GM18909 (cell line): ENCODE measurements around the gene STRN4.
"Not testable (repeated sequence)": the region's sequence is repeated elsewhere in the genome, so short reads cannot be mapped to it uniquely, and the experiment has no call there.

Experiments used
- ATAC-seq: cut with Tn5 transposase; IDR thresholded peaks from one replicate; pipeline ENCODE4 v1.9.1; 2021; ENCODE audit warnings: mild to moderate bottlenecking; ENCODE audit not compliant: unreplicated experiment, poor library complexity

Gene STRN4, protein sequence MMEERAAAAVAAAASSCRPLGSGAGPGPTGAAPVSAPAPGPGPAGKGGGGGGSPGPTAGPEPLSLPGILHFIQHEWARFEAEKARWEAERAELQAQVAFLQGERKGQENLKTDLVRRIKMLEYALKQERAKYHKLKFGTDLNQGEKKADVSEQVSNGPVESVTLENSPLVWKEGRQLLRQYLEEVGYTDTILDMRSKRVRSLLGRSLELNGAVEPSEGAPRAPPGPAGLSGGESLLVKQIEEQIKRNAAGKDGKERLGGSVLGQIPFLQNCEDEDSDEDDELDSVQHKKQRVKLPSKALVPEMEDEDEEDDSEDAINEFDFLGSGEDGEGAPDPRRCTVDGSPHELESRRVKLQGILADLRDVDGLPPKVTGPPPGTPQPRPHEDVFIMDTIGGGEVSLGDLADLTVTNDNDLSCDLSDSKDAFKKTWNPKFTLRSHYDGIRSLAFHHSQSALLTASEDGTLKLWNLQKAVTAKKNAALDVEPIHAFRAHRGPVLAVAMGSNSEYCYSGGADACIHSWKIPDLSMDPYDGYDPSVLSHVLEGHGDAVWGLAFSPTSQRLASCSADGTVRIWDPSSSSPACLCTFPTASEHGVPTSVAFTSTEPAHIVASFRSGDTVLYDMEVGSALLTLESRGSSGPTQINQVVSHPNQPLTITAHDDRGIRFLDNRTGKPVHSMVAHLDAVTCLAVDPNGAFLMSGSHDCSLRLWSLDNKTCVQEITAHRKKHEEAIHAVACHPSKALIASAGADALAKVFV

GRCh38 chr19:46746281-46747057, at the start of gene STRN4:
TSS of gene STRN4 (minus strand) at chr19:46746450. CDS start at chr19:46746430, 20 bp downstream.
- ATAC-seq = peak; percentile 65

GRCh38 chr19:46791944-46792343, 45.7 kb upstream of the STRN4 start:
- no peak for ATAC-seq

DNA sequence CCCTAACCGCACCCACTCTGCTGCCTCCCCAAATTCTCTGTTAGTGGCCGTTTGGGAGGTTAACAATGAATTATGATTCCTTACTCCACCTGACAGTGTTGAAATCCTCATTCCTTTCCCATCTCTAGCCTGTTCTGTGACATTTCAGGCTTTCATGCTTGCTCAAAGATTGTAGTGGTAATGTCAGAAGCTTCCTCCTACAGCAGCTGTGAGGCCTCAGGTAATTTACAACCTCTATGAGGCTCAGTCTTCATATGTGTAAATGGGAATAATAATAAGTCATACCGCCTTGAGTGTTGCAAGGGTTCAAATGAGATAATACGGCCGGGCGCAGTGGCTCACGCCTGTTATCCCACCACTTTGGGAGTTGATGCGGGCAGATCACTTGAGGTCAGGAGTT, 43.1 kb upstream of the STRN4 start:
- ATAC-seq = no peak

- ATAC-seq = no peak
Observed at GRCh38 chr19:46788968-46789338, 42.7 kb upstream of the STRN4 start.

DNA sequence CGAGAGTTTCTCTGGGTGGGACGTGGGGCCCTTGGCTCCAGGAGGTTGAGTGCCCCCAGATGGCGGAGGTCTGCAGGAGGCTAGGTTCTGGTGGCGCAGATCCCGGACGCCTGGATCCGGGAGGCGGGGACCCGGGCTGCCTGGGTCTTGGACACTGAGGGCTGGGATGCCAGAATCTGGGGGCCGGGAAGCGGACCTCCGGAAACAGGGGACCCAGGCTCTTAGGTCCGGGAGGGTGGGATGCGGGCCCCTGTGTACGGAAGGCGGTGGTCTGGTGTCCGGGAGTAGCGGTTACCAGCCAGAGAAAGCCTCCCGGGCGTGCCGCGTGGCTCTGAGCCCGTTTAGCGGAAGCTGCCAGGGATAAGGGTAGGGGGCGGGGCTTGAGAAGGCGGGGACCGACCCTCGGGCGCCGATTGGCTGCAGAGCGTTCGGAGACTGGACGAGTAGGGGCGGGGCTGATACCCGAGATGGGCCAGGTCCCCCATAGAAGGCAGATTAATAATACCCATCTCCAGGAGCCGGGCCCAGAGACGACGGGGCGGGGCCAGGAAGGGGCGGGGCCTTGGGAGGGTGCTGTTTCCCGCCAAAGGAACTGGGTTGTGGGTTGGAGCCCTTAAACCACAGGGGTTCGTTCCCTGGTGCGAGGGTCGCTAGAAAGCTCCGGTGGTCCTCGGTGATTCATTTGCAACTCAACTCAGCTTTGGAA, 42.2 kb upstream of the STRN4 start, which contains the start of gene SLC1A5:
Gene SLC1A5, minus strand, starts transcription at position 333 of the 706 bp plus-strand sequence. CDS start 629 bp downstream, outside the sequence.
- ATAC-seq = peak; percentile 69

DNA sequence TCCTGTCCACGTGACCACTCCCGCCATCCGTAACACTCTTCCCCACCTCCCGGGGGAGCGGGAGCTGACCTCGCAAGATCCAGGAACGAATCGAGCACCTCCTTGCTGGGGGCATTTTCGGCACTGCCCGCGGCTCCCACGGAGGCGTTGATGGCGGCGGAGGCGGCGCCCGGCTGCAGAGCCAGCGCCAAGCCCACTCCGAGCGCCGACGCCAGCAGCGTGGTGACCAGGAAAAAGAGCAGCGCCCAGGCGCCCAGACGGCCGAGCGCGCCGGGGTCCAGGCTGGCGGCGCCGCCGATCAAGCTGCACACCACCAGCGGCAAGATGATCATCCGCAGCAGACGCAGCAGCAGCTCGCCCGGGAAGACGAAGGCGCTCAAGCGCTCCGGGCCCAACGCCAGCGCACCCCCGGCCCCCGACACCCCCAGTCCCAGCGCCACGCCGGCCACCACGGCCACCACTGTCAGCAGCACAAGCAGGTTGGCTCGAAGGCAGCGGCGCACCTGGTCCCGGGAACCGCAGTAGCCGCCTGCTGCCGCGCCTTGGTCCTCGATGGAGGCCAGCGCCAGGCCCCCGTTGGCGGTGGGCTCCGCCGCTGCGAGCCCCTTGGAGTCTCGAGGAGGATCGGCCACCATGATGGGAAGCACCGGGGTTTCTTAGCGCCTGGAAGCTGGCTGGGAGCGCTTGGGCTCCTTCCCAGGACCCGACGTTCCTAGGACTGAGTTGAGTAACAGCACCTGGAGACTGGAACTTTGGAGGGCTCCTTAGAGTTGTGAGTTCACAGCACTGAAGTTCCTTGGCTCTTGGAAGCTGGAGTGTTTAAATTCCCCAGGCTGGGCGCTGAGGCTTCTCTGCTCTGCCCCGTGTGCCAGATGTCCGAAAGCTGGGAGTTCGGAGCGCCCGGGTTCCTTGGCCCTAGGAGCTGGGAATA, 41.3 kb upstream of the STRN4 start:
- ATAC-seq = no peak

- ATAC-seq = no peak
Observed at GRCh38 chr19:46787040-46787330, 40.7 kb upstream of the STRN4 start.

DNA sequence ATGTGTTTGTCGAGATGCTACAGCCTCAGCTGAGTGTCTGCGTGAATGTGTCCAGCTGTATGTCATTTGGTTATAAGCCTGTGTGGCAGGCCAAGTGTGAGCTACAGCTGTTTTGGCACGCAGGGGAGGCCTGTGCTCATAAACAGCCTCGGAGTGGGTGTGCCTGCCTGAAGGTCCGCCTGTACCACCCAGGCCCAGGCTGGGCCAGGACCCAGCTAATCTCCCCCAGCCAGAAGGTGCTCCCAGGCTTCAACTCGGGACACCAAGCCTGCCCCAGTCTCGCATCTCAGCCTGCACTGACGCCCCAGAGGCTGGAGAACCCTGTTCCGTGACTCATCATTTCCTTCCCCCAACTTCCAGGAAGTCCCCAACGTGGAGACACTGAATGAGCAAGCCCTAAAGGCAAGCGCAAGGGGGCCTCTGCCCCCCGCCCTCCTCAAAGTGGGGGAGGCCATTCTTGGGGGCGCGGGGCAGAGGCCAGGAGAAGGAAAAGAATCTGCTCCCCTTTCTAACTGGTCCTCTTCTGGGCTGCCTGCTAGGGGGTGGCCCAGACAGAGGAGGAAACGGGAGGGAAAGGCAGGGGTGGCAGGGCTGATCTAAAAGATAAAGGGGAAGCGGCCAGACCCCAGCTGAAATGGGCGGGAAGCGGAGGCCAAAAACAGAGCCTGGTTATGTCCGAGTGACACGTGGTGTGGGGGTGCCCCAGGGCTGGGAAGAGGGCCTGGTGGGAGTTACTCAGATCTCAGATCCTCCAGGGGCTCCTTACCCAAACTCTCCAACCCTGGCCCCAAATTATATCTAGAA, 40.2 kb upstream of the STRN4 start:
- ATAC-seq = peak; percentile 35

- ATAC-seq = no peak
Observed at GRCh38 chr19:46785980-46786235, 39.7 kb upstream of the STRN4 start.

- no peak for ATAC-seq
Observed at GRCh38 chr19:46785054-46785979, 39.1 kb upstream of the STRN4 start.

DNA sequence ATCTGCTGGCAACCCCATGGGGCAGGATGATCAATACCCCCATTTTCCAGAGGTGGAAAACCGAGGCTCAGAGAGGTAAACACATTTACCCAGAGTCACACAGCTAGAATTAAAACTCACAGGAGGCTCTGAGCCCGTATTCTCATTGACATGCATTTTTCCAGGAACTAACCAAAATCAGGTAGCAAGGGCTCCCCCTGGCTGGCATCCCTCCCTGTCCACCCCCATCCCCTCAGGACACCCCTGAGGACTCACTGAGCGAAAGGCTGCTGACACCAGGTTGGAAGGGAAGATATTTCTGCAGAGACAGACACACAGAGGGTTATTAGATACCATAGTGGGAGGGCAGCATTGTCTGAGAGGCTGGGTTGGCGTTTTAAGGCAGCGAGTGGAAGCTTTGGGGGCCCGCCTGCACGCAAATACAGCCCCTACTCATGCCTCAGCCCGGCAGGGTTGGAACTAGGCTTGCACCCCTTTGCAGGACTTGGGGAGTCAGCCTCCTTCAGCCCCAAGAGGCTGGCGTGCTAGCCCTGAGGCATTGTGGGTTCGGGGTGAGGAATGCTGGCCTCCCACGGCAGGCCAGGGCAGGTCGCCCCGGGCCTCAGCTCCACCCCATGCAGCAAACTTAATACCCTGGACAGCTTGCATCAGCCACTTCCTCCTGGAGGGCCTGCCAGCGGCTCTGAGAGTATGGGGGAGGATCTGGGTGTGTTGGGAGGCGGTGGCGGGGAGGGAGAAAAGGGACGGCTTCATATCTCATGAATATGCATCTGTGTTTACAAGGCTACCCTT, 38.2 kb upstream of the STRN4 start:
- no peak for ATAC-seq

GRCh38 chr19:46783670-46784069, 37.4 kb upstream of the STRN4 start:
- no peak for ATAC-seq

- no peak for ATAC-seq
Observed at GRCh38 chr19:46782355-46783019, 36.2 kb upstream of the STRN4 start.

DNA sequence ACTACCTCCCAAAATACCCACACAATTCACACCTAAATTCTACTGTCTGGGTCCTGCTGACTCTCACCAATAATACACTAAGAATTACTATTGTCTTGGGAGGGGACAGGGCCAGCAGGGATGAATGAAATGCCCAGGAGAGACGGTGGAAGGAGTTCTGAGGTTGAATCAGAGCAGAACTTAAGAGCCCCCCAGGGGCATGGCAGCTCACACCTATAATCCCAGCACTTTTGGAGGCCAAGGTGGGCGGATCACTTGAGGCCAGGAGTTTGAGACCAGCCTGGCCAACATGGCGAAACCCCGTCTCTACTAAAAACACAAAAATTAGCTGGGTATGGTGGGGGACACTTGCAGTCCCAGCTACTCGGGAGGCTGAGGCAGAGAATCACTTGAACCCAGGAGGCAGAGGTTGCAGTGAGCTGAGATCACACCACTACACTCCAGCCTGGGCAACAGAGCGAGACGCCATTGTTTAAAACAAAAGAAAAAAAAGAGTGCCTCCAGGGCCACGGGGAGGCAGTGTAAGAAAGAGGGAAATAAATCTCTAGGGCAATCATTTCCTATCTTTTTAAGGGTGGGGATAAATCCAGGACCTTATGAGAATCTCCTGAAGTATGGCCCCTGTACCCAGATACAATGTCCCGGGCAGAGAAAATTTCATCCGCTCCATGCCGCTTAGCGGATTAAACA, 31.9 kb upstream of the STRN4 start:
- not testable (repeated sequence) for ATAC-seq

- ATAC-seq = no peak
Observed at GRCh38 chr19:46776927-46777911, 31.0 kb upstream of the STRN4 start.
